Osteocyte (in vitro differentiated cells): ENCODE results near the gene ZNF691. TPM values are rescaled to one million over a fixed set of nuclear protein-coding genes. Genes with fewer than 3 reads are reported as not detected.

Experiments
- total RNA-seq: library from RNA; stranded (reverse); gene quantifications from 2 replicates; pipeline ENCODE4 v1.2.1, GENCODE V29; 2021

Gene ZNF691
- total RNA-seq, 1 donor from 2014 or later, result 10.7 TPM

Other genes starting within 250 kb of the ZNF691 start
- 26.7 and 30.2 TPM in 2 replicates for gene PPIH, start 188.2 kb upstream of the ZNF691 start, total RNA-seq
- gene YBX1, start 164.2 kb upstream of the ZNF691 start, total RNA-seq, result 529 and 538 TPM in 2 replicates
- gene CLDN19, start 106.4 kb upstream of the ZNF691 start, total RNA-seq, result not detected in 2 replicates
- 210 and 221 TPM in 2 replicates for gene P3H1, start 79.6 kb upstream of the ZNF691 start, total RNA-seq
- 5.3 and 5.6 TPM in 2 replicates for gene C1orf50, start 79.4 kb upstream of the ZNF691 start, total RNA-seq
- gene TMEM269, start 61.6 kb upstream of the ZNF691 start, total RNA-seq, result 0.21 and 0.67 TPM in 2 replicates
- 13.2 and 13.8 TPM in 2 replicates for gene ERMAP, start 29.5 kb upstream of the ZNF691 start, total RNA-seq
- gene SVBP, start 29.2 kb upstream of the ZNF691 start, total RNA-seq, result 36.5 and 36.8 TPM in 2 replicates
- 200 and 236 TPM in 2 replicates for gene SLC2A1, start 112.3 kb downstream of the ZNF691 start, total RNA-seq